Measurements from ENCODE around the gene MFAP1. TPM values are rescaled to one million over a fixed set of nuclear protein-coding genes. Genes with fewer than 3 reads are reported as not detected.
"Not testable (repeated sequence)": the region's sequence is repeated elsewhere in the genome, so short reads cannot be mapped to it uniquely, and the experiment has no call there.

Gene MFAP1
- total RNA-seq, 6 donors from 2014 or later = 7.4 to 20.0 (median 17.5) TPM

DNA sequence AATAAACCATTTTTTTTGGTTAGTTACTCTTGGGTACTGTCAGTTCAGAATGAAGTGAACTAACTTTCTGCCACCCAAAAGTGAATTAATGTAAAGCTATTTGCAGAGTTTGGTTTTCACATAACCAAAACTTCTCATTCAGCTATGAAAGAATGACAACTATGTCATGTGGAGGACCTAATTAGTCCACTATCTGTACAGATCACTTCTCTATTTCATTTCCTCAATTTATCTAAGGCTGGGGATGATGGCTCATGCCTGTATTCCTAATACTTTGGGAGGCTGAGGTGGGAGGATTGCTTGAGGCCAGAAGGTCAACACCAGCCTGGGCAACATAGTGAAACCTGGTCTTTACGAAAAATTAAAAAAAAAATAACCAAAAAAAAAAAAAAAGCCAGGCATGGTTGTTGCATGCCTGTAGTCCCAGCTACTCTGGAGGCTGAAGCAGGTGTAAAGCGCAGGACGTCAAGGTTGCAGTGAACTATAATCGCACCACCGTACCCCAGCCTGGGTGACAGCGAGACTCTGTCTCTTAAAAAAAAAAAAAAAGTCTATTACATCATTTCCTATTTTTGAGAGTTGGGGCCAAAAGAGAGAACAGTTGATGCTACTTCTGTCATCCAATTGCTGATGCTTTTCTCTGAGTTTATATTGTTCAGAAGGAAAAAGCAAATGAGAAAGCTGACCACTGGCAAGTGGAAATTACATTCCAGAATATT, 15.4 kb downstream of the MFAP1 start:
- no peak overlapping the region for H3K4me3 ChIP-seq
- H3K36me3 ChIP-seq = peaks cover 36 to 100% (median 93%) of the 10 kb centered on the region in 4 donors
- H3K9me3 ChIP-seq = no peaks in the 10 kb centered on the region
- peak overlapping the region in 1 of 4 donors; percentile 16 for H3K27ac ChIP-seq
- ATAC-seq (ENCODE audit: low FRiP score in 2 of 2) = peak in 1 of 2 donors; percentile 44
- no peaks in the 10 kb centered on the region for H3K4me1 ChIP-seq
- TF ChIP-seq POLR2A (IDR thresholded peaks at IDR 0.05) (no peak), EP300 (IDR thresholded peaks at IDR 0.05) (no peak), POLR2AphosphoS5 (IDR thresholded peaks at IDR 0.05) (no peak)
- TF ChIP-seq, protein P1, sequence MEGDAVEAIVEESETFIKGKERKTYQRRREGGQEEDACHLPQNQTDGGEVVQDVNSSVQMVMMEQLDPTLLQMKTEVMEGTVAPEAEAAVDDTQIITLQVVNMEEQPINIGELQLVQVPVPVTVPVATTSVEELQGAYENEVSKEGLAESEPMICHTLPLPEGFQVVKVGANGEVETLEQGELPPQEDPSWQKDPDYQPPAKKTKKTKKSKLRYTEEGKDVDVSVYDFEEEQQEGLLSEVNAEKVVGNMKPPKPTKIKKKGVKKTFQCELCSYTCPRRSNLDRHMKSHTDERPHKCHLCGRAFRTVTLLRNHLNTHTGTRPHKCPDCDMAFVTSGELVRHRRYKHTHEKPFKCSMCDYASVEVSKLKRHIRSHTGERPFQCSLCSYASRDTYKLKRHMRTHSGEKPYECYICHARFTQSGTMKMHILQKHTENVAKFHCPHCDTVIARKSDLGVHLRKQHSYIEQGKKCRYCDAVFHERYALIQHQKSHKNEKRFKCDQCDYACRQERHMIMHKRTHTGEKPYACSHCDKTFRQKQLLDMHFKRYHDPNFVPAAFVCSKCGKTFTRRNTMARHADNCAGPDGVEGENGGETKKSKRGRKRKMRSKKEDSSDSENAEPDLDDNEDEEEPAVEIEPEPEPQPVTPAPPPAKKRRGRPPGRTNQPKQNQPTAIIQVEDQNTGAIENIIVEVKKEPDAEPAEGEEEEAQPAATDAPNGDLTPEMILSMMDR (IDR thresholded peaks at IDR 0.05) = no peak
- no peaks in the 10 kb centered on the region for H3K27me3 ChIP-seq
- WGBS, 2 donors = 87 to 88% methylated on average over 6 of the region's 6 CpGs
- no peak for DNase-seq

DNA sequence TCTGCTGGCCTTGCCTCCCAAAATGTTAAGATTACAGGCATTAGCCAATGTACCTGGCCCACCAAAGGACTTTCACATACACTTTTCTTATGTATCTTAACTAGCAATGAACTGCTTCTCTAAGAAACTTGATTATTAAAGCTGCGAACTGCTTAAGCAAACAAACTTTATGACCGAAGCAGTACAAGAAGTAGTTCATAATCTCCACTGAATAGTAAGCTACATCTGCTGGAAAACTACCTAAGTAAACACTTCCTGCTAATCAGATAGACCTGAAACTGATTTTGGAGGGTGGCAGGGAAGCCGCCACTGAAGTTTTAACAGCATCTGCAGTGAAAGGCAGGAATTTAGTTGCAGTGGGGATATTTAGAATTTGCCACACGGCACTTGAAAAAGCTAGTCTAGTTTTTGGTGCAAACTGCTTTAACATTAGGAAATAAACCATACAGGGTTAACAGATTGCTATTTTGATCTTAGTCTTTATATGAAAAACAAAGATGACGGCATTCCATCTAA, 16.0 kb downstream of the MFAP1 start:
- H3K36me3 ChIP-seq = peaks cover 31 to 100% (median 90%) of the 10 kb centered on the region in 4 donors
- ATAC-seq (ENCODE audit: low FRiP score in 2 of 2) = no peak
- no peak overlapping the region for H3K27ac ChIP-seq
- H3K27me3 ChIP-seq = no peaks in the 10 kb centered on the region
- H3K4me1 ChIP-seq = no peaks in the 10 kb centered on the region
- H3K9me3 ChIP-seq = no peaks in the 10 kb centered on the region
- DNase-seq = no peak
- 92 to 96% methylated on average over 5 of the region's 5 CpGs for WGBS, 2 donors
- no peak for TF ChIP-seq POLR2AphosphoS5 (IDR thresholded peaks at IDR 0.05)
- no peak for TF ChIP-seq EP300 (IDR thresholded peaks at IDR 0.05)
- no peak for TF ChIP-seq POLR2A (IDR thresholded peaks at IDR 0.05)
- TF ChIP-seq, protein P1 (IDR thresholded peaks at IDR 0.05) = no peak
- H3K4me3 ChIP-seq = no peak overlapping the region

DNA sequence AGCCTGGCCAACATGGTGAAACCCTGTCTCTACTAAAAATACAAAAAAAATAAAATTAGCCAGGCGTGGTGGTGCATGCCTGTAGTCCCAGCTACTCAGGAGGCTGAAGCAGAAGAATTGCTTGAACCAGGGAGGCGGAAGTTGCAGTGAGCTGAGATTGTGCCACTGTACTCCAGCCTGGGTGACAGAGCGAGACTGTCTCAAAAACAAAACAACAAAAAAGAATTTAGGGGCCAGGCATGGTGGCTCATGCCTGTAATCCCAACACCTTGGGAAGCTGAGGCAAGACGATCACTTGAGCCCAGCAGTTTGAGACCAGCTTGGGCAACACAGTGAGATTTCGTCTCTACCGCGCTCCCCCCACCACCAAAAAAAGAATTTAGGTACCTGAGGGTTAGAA, 21.8 kb downstream of the MFAP1 start:
- H3K4me3 ChIP-seq; ATAC-seq (ENCODE audit: low FRiP score in 2 of 2): not testable (repeated sequence)
- WGBS, 2 donors = 93 to 98% methylated on average over 5 to 7 of the region's 7 CpGs

DNA sequence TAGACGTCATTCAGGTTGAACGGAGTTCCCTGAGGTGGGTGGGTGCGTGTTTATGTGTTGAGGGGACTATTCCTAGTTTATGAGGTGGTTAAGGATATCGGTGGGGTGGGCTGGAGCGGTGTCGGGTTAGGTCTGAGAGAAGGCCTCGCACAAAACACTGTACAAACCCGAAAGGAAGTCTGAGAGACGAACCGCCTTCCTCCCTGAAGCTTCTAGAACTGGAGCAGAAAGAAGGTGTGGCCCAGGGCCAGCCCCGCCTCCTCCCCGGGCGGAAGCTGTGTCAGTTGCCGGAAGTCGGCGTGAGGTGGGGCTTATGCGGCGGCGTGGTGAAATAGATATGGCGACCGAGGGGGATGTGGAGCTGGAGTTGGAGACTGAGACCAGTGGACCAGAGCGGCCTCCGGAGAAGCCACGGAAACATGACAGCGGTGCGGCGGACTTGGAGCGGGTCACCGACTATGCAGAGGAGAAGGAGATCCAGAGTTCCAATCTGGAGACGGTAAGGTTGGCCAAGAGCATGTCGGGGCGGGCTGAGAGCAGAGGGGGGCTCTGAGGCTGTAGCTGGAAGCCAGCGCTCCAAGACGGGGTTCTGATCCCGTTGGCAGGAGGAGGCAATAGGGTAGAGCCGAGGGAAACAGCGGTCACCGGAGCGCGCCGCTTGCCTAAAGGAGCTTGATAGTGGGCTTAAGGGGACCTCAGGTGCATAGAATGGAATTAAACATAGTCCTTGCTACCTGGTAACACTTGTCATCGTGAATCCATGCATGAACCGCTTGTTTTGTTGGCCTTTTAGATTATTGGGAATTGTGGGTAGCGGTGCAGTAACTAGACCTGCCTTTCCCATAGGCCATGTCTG, 24.0 kb downstream of the MFAP1 start, which contains the start of gene HYPK:
HYPK (plus strand) TSS at position 314 of the 856 bp plus-strand sequence; CDS start at position 338, 24 bp downstream.
- Histone ChIP-seq H3K4me1 (peaks cover 32 to 50% (median 37%) of the 10 kb centered on the region in 4 donors), H3K9me3 (no peaks in the 10 kb centered on the region), H3K36me3 (peaks cover 13 to 81% (median 41%) of the 10 kb centered on the region in 4 donors), H3K27ac (peak within 1 kb of the TSS; percentile 80 to 92 (median 84)), H3K27me3 (no peaks in the 10 kb centered on the region), H3K4me3 (peak within 1 kb of the TSS; percentile 80 to 93 (median 87))
- ATAC-seq (ENCODE audit: low FRiP score in 2 of 2) = peak; percentile 96 to 97
- DNase-seq = peak; percentile 95 to 96
- TF ChIP-seq POLR2AphosphoS5 (IDR thresholded peaks at IDR 0.05) (peak; percentile 87 to 90), POLR2A (IDR thresholded peaks at IDR 0.05) (peak in 3 of 4 donors; percentile 41 to 76 (median 62))
- TF ChIP-seq, protein P1 (IDR thresholded peaks at IDR 0.05) = no peak
- WGBS, 2 donors = 8 to 16% methylated on average over 24 to 44 of the region's 44 CpGs

More for the DNA sequence above, 21.8 kb downstream of the MFAP1 start:
- not testable (repeated sequence) for H3K27ac ChIP-seq, H3K27me3 ChIP-seq, DNase-seq, H3K9me3 ChIP-seq
- peaks cover 28 to 33% (median 30%) of the 10 kb centered on the region in 4 donors for H3K4me1 ChIP-seq
- H3K36me3 ChIP-seq = peaks cover 10 to 81% (median 49%) of the 10 kb centered on the region in 4 donors

DNA sequence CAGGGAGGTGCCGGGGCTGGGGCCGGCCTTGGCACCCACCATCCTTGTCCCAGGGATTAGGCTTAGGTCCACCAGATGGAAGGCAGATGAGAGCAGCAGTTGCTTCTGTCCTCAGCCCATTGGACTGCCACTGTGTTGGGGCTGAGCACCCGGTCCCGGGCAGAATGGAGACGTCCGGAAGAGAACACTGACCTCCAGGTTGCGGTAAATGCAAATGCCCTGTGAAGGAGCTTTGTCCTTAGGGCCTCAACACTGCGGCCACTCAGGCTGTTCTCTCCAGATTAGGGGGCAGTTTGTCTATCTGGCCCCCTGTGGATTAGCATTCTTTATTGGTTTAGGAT, 24.6 kb downstream of the MFAP1 start, which contains the start of gene SERINC4:
SERINC4 (minus strand) TSS at position 276 of the 341 bp plus-strand sequence; CDS start at position 42, 234 bp downstream.
- Histone ChIP-seq H3K4me3 (peak within 1 kb of the TSS; percentile 80 to 93 (median 87)), H3K9me3 (no peaks in the 10 kb centered on the region), H3K27me3 (no peaks in the 10 kb centered on the region), H3K4me1 (peaks cover 38 to 56% (median 42%) of the 10 kb centered on the region in 4 donors), H3K27ac (peak within 1 kb of the TSS; percentile 80 to 92 (median 84)), H3K36me3 (peaks cover 10 to 81% (median 40%) of the 10 kb centered on the region in 4 donors)
- WGBS, 2 donors = 96 to 98% methylated on average over 7 to 8 of the region's 8 CpGs
- ATAC-seq (ENCODE audit: low FRiP score in 2 of 2) (peak in 1 of 2 donors; percentile 2), DNase-seq (peak in 1 of 2 donors; percentile 74)
- no peak for TF ChIP-seq EP300 (IDR thresholded peaks at IDR 0.05)
- TF ChIP-seq POLR2AphosphoS5 (IDR thresholded peaks at IDR 0.05) = no peak
- no peak for TF ChIP-seq POLR2A (IDR thresholded peaks at IDR 0.05)
- TF ChIP-seq, protein P1 (IDR thresholded peaks at IDR 0.05) = no peak

All from upper lobe of left lung (tissue), 6 donors.